HG03457 (cell line): Measurements from ENCODE around the gene LHB.
"Not testable (repeated sequence)": the region's sequence is repeated elsewhere in the genome, so short reads cannot be mapped to it uniquely, and the experiment has no call there.

ENCODE experiments used
- ATAC-seq: cut with Tn5 transposase; IDR thresholded peaks from one replicate; pipeline ENCODE4 v1.9.1; 2021; ENCODE audit warnings: moderate number of reproducible peaks; ENCODE audit not compliant: unreplicated experiment

The LHB gene

GRCh38 chr19:49017041-49017665 is at the start of gene LHB:
Gene LHB, minus strand, starts transcription at chr19:49017091. Its CDS starts 10 bp downstream, at chr19:49017081.
- ATAC-seq: no peak

- no peak for ATAC-seq
Observed at GRCh38 chr19:49065905-49066512, 49.1 kb upstream of the LHB start.

GRCh38 chr19:49064768-49065611 is 48.1 kb upstream of the LHB start, which contains the start of gene NTF4:
Gene NTF4, minus strand, starts transcription at chr19:49064818. Its CDS starts 2,821 bp downstream, at chr19:49061997.
- no peak for ATAC-seq

- no peak for ATAC-seq
Observed at GRCh38 chr19:49064029-49064629, 47.2 kb upstream of the LHB start.

- ATAC-seq: no peak
Observed at GRCh38 chr19:49061445-49061844, 44.6 kb upstream of the LHB start.

- no peak for ATAC-seq
Observed at GRCh38 chr19:49061000-49061399, 44.1 kb upstream of the LHB start.

- ATAC-seq: no peak
Observed at GRCh38 chr19:49059053-49059452, 42.2 kb upstream of the LHB start.

GRCh38 chr19:49058562-49058961 is 41.7 kb upstream of the LHB start:
- ATAC-seq: no peak

- ATAC-seq: no peak
Observed at GRCh38 chr19:49057636-49058234, 40.8 kb upstream of the LHB start, which contains the start of gene CGB7. Gene CGB7, minus strand, starts transcription at chr19:49057749. Its CDS starts 2,374 bp downstream, at chr19:49055375.

GRCh38 chr19:49056902-49057596 is 40.2 kb upstream of the LHB start:
- ATAC-seq: not testable (repeated sequence)

GRCh38 chr19:49056101-49056901 is 39.4 kb upstream of the LHB start:
- no peak for ATAC-seq

- ATAC-seq: not testable (repeated sequence)
Observed at GRCh38 chr19:49050376-49051033, 33.6 kb upstream of the LHB start.

- not testable (repeated sequence) for ATAC-seq
Observed at GRCh38 chr19:49049834-49050233, 32.9 kb upstream of the LHB start.

- not testable (repeated sequence) for ATAC-seq
Observed at GRCh38 chr19:49049011-49049410, 32.1 kb upstream of the LHB start, which contains the start of gene CGB8. Gene CGB8, minus strand, starts transcription at chr19:49049111. Its CDS starts 372 bp downstream, at chr19:49048739.

GRCh38 chr19:49043548-49043947 is 26.7 kb upstream of the LHB start, which contains the start of gene CGB5:
Gene CGB5, plus strand, starts transcription at chr19:49043848. Its CDS starts 362 bp downstream, at chr19:49044210.
- not testable (repeated sequence) for ATAC-seq

- not testable (repeated sequence) for ATAC-seq
Observed at GRCh38 chr19:49042666-49043065, 25.8 kb upstream of the LHB start.

GRCh38 chr19:49042177-49042576 is 25.3 kb upstream of the LHB start:
- no peak for ATAC-seq

- ATAC-seq: not testable (repeated sequence)
Observed at GRCh38 chr19:49039736-49040135, 22.8 kb upstream of the LHB start.
